H1 (cell line): ENCODE results near the gene DLX4. TPM values are rescaled to one million over a fixed set of nuclear protein-coding genes. Genes with fewer than 3 reads are reported as not detected.

ENCODE experiments used
- CTCF ChIA-PET: fragments of 300-600 bp; sonication (Branson Sonifier 250); formaldehyde crosslinking; loops from one replicate; lab custom pipeline; 2021; ENCODE audit not compliant: partially characterized antibody; lab: Charles Lee
- POLR2A ChIA-PET: fragments of 300-600 bp; sonication (Branson Sonifier 250); formaldehyde crosslinking; loops from one replicate; lab custom pipeline; 2021; ENCODE audit warnings: inconsistent platforms; ENCODE audit not compliant: partially characterized antibody; lab: Charles Lee
- DNase-seq, 2 experiments: peaks; one replicate each; pipeline versions ENCODE4 v3.0.0 to v3.0.0-alpha.2; 2010 to 2022; ENCODE audit warnings: low spot score in 2 of 2, low read depth in 1 of 2, mixed read lengths in 1 of 2
- FAIRE-seq: peaks from 2 replicates; lab custom pipeline; 2011; peaks lifted over from hg19 to GRCh38; lab: Jason Lieb, UNC
- H2AFZ ChIP-seq: 2 replicates; pipeline ENCODE4 v1.8.1; 2012; ENCODE audit warnings: low read length, inconsistent platforms
- H2AK5ac ChIP-seq: 2 replicates; pipeline ENCODE4 v1.6.1; 2013; ENCODE audit warnings: low read depth, low read length
- H2BK120ac ChIP-seq: replicated peaks from 2 replicates; pipeline ENCODE3; 2013; ENCODE audit warnings: low read depth, low read length, inconsistent platforms
- H2BK12ac ChIP-seq: 2 replicates; pipeline ENCODE4 v1.6.1; 2013; ENCODE audit warnings: low read depth, low read length
- H2BK15ac ChIP-seq: 2 replicates; pipeline ENCODE4 v1.6.1; 2013; ENCODE audit warnings: low read length
- H2BK20ac ChIP-seq: 2 replicates; pipeline ENCODE4 v1.6.1; 2013; ENCODE audit warnings: low read length
- H2BK5ac ChIP-seq: 2 replicates; pipeline ENCODE4 v1.6.1; 2013; ENCODE audit warnings: low read depth, low read length
- H3K14ac ChIP-seq: 2 replicates; pipeline ENCODE4 v1.6.1; 2013; ENCODE audit warnings: inconsistent platforms; ENCODE audit not compliant: insufficient read length
- H3K18ac ChIP-seq: 2 replicates; pipeline ENCODE4 v1.6.1; 2013; ENCODE audit warnings: low read length; ENCODE audit errors: extremely low read depth
- H3K23ac ChIP-seq: 2 replicates; pipeline ENCODE4 v1.6.1; 2013; ENCODE audit warnings: inconsistent platforms; ENCODE audit not compliant: insufficient read length
- H3K23me2 ChIP-seq: 2 replicates; pipeline ENCODE4 v1.6.1; 2013; ENCODE audit warnings: low read depth, low read length
- H3K27ac ChIP-seq: 2 replicates; pipeline ENCODE4 v1.6.1; 2011; ENCODE audit warnings: low read depth, low read length, inconsistent platforms
- H3K27me3 ChIP-seq, 4 experiments: replicated peaks in 1 of 4; 1 replicate in 1 of 4; 2 replicates in 3 of 4; pipeline versions ENCODE4 v1.6.1 to v1.8.1; 2011 to 2013; ENCODE audit warnings: low read length in 3 of 4, mild to moderate bottlenecking in 3 of 4, inconsistent platforms in 2 of 4, mixed read lengths in 2 of 4, moderate library complexity in 1 of 4; ENCODE audit not compliant: control insufficient read depth in 3 of 4, insufficient read depth in 3 of 4; ENCODE audit errors: extremely low read depth in 1 of 4
- H3K36me3 ChIP-seq, 4 experiments: 2 replicates each; pipeline versions ENCODE4 v1.6.1 to v1.8.1; 2011 to 2013; ENCODE audit warnings: mild to moderate bottlenecking in 4 of 4, low read length in 3 of 4, moderate library complexity in 2 of 4, control low read depth in 1 of 4, inconsistent platforms in 1 of 4; ENCODE audit not compliant: insufficient read depth in 4 of 4, control insufficient read depth in 2 of 4
- H3K4ac ChIP-seq: replicated peaks from 2 replicates; pipeline ENCODE3; 2013; ENCODE audit warnings: low read length, low read depth, mixed read lengths, inconsistent platforms; ENCODE audit not compliant: insufficient read length
- H3K4me1 ChIP-seq, 4 experiments: replicated peaks in 1 of 4; 1 replicate in 1 of 4; 2 replicates in 3 of 4; pipeline versions ENCODE4 v1.6.1 to v1.8.1; 2011 to 2013; ENCODE audit warnings: low read length in 3 of 4, inconsistent platforms in 2 of 4, mixed read lengths in 1 of 4; ENCODE audit not compliant: insufficient read depth in 4 of 4, control insufficient read depth in 3 of 4
- H3K4me2 ChIP-seq, 2 experiments: 2 replicates each; pipeline versions ENCODE4 v1.6.1 to v1.8.1; 2011 to 2013; ENCODE audit warnings: low read depth in 2 of 2, low read length in 2 of 2, control low read depth in 1 of 2, inconsistent platforms in 1 of 2, mild to moderate bottlenecking in 1 of 2; ENCODE audit not compliant: insufficient read depth in 1 of 2
- H3K4me3 ChIP-seq, 4 experiments: fragments of 200-600, 300-600 bp in 1 of 4; sonication (generic), shearing (Covaris generic), sonication (Bioruptor Twin) in 1 of 4; 2 replicates each; pipeline versions ENCODE4 v1.5.1 to v1.8.1; 2011 to 2016; ENCODE audit warnings: low read length in 4 of 4, low read depth in 3 of 4, control low read depth in 2 of 4, inconsistent platforms in 2 of 4, mild to moderate bottlenecking in 2 of 4, mixed read lengths in 1 of 4, moderate library complexity in 1 of 4; ENCODE audit not compliant: insufficient read depth in 2 of 4; ENCODE audit errors: extremely low read depth in 1 of 4
- H3K56ac ChIP-seq: replicated peaks from 2 replicates; pipeline ENCODE3; 2013; ENCODE audit warnings: low read depth, mild to moderate bottlenecking, mixed read lengths, low read length, inconsistent platforms; ENCODE audit not compliant: insufficient read length
- H3K79me1 ChIP-seq: 2 replicates; pipeline ENCODE4 v1.6.1; 2013; ENCODE audit warnings: low read depth, low read length, control low read depth
- H3K79me2 ChIP-seq, 2 experiments: 2 replicates each; pipeline versions ENCODE4 v1.6.1 to v1.8.1; 2012 to 2013; ENCODE audit warnings: low read length in 2 of 2, mild to moderate bottlenecking in 2 of 2, inconsistent platforms in 1 of 2; ENCODE audit not compliant: insufficient read depth in 2 of 2, control insufficient read depth in 1 of 2
- H3K9ac ChIP-seq, 4 experiments: replicated peaks in 1 of 4; 1 replicate in 1 of 4; 2 replicates in 3 of 4; pipeline versions ENCODE4 v1.6.1 to v1.8.1; 2011 to 2013; ENCODE audit warnings: low read depth in 3 of 4, low read length in 3 of 4, control low read depth in 2 of 4, mild to moderate bottlenecking in 2 of 4, moderate library complexity in 2 of 4, inconsistent platforms in 1 of 4; ENCODE audit errors: extremely low read depth in 1 of 4
- H3K9me3 ChIP-seq, 2 experiments: 2 replicates each; pipeline versions ENCODE4 v1.6.1 to v1.8.1; 2012 to 2013; ENCODE audit warnings: mild to moderate bottlenecking in 2 of 2, moderate library complexity in 2 of 2, control low read depth in 1 of 2, inconsistent platforms in 1 of 2, low read depth in 1 of 2, low read length in 1 of 2, mixed read lengths in 1 of 2; ENCODE audit not compliant: insufficient read depth in 2 of 2
- H4K20me1 ChIP-seq, 2 experiments: replicated peaks in 1 of 2; 2 replicates each; pipeline versions ENCODE3 to v1.8.1; 2011 to 2013; ENCODE audit warnings: inconsistent platforms in 2 of 2, low read length in 2 of 2, mild to moderate bottlenecking in 1 of 2; ENCODE audit not compliant: insufficient read depth in 2 of 2, control insufficient read depth in 1 of 2
- H4K5ac ChIP-seq: 2 replicates; pipeline ENCODE4 v1.6.1; 2013; ENCODE audit warnings: low read length, low read depth, mixed read lengths, inconsistent platforms; ENCODE audit not compliant: insufficient read length
- H4K8ac ChIP-seq: 2 replicates; pipeline ENCODE4 v1.8.0; 2013; ENCODE audit warnings: mild to moderate bottlenecking, moderate library complexity, low read length, inconsistent platforms; ENCODE audit not compliant: insufficient read depth; ENCODE audit errors: extremely low read depth
- H4K91ac ChIP-seq: replicated peaks from 2 replicates; pipeline ENCODE3; 2013; ENCODE audit warnings: low read length, mixed read lengths, inconsistent platforms; ENCODE audit not compliant: insufficient read length
- GABPA ChIP-seq: IDR thresholded peaks from 2 replicates; pipeline ENCODE4 v1.6.1; 2011; ENCODE audit warnings: mild to moderate bottlenecking, low read length, moderate library complexity, borderline replicate concordance; ENCODE audit not compliant: insufficient read depth
- HDAC2 ChIP-seq, 2 experiments: fragments of 300-600 bp in 1 of 2; sonication (generic) in 1 of 2; IDR thresholded peaks; 2 replicates each; pipeline ENCODE4 v1.6.1; 2011 to 2012; ENCODE audit warnings: low read depth in 2 of 2, low read length in 2 of 2, mild to moderate bottlenecking in 2 of 2, moderate library complexity in 2 of 2, borderline replicate concordance in 1 of 2, inconsistent platforms in 1 of 2
- KDM4A ChIP-seq: IDR thresholded peaks from one replicate; pipeline ENCODE4 v1.7.1; 2012; ENCODE audit warnings: low read depth, mild to moderate bottlenecking, moderate library complexity, low read length, inconsistent platforms; ENCODE audit not compliant: severe bottlenecking
- SP4 ChIP-seq: IDR thresholded peaks from 2 replicates; pipeline ENCODE4 v1.6.1; 2012; ENCODE audit warnings: low read length, inconsistent platforms
- WGBS, 2 experiments: shearing (Covaris generic) in 1 of 2; methylation state at CpG; one replicate each; pipeline versions ENCODE4 v1.1.6 to v1.1.7; 2013 to 2015; ENCODE audit warnings: low lambda C conversion rate in 2 of 2, mixed read lengths in 2 of 2, inconsistent platforms in 1 of 2, low coverage in 1 of 2, missing lambda C conversion rate in 1 of 2; ENCODE audit not compliant: insufficient replicate concordance in 2 of 2, insufficient coverage in 1 of 2, insufficient read length in 1 of 2; ENCODE audit errors: extremely low coverage in 1 of 2, missing lambda C conversion rate in 1 of 2; 5-methylcytosine and 5-hydroxymethylcytosine counted together
- polyA plus RNA-seq, 7 experiments: library from polyadenylated mRNA; depleted of rRNA in 3 of 7; stranded (reverse) in 5 of 7; unstranded in 2 of 7; fragments of >200 nt in 5 of 7; fragments of 200-250 nt in 2 of 7; gene quantifications; 1 replicate in 5 of 7; 2 replicates in 1 of 7; 4 replicates in 1 of 7; pipeline versions ENCODE4 v1.2.1 to v1.2.3, GENCODE V29; 2011 to 2013; ENCODE audit warnings: missing spikeins in 2 of 7, mixed read lengths in 2 of 7
- total RNA-seq: library from RNA; stranded (reverse); fragmentation: NEBNext Ultra II Directional; extraction: Animal tissue kit (Norgen Biotek cat#: 25700); gene quantifications from 2 replicates; pipeline ENCODE4 v1.2.1, GENCODE V29; 2021

The DLX4 gene
- total and polyA plus RNA-seq, 2 of the 8 experiments (the other 6 are each of a cell fraction or from before 2014, with no cell fraction given): 0.67 to 0.80 TPM

DNA sequence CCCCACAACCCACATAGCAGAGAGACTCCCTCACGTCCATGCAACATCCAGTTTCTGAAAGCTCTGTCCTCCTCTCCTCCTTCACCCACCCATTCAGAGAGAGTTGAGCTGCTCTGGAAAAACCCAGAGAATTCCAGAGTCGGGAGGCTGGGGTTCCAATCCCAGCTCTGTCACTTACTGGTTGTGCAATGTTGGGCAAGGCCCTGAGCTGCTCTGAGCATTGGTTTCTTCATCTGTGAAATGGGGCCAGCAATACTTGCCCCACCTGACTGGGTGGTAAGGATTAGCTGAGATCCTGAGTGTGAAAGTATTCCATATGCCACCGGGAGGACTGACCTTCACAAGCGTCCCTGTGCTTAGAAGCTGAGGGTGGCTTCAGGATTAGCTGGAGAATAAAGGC is 12.2 kb upstream of the DLX4 start:
- Histone ChIP-seq H2AK5ac (no peak overlapping the region), H3K4me1 (no peaks in the 10 kb centered on the region; a peak in 1 of 7 replicates), H3K23ac (no peak overlapping the region), H2BK15ac (0 out of 2 replicates have a peak overlapping the region, but pooled peaks have one; percentile 6), H4K20me1 (peaks cover 0 to 2% of the 10 kb centered on the region in 2 experiments), H2BK5ac (no peak overlapping the region), H3K18ac (no peak overlapping the region), H3K23me2 (0 out of 2 replicates have a peak, but pooled peaks cover 3% of the 10 kb centered on the region), H3K4me3 (no peak overlapping the region), H3K79me1 (no peaks in the 10 kb centered on the region), H2BK120ac (no peak overlapping the region), H2BK12ac (0 out of 2 replicates have a peak overlapping the region, but pooled peaks have one; percentile 2), H4K8ac (no peak overlapping the region), H3K56ac (no peak overlapping the region), H3K4ac (no peak overlapping the region), H3K4me2 (no peak overlapping the region), H3K14ac (no peak overlapping the region), H3K9me3 (no peaks in the 10 kb centered on the region), H3K27ac (no peak overlapping the region), H3K36me3 (no peaks in the 10 kb centered on the region), H4K91ac (no peak overlapping the region), H2BK20ac (no peak overlapping the region), H3K9ac (no peak overlapping the region), H3K79me2 (no peaks in the 10 kb centered on the region), H2AFZ (no peak overlapping the region), H4K5ac (no peak overlapping the region), H3K27me3 (peaks cover 0 to 12% (median 8%) of the 10 kb centered on the region in 4 experiments; a peak in 4 of 7 replicates)
- DNase-seq: no peak
- no peak for FAIRE-seq
- CTCF ChIA-PET: interaction anchor here (0.5 to 16.9 kb wide), 22 partner anchors 9 to 394 kb away, joined by 3 to 275 read pairs (median 4); partner anchors contain the start of gene DLX3
- WGBS, 2 experiments: 68% methylated on average over 4 of the region's 4 CpGs; no CpG with 5 or more reads in 1 of the 2 experiments
- POLR2A ChIA-PET: interaction anchor here (0.9 kb wide), 1 partner anchor 91 kb away, joined by 3 read pairs; no protein-coding TSS in a partner anchor
- no peak for TF ChIP-seq HDAC2 (IDR thresholded peaks at IDR 0.05; ENCODE audit: borderline replicate concordance in 1 of 2, low read depth in 2 of 2, low read length in 2 of 2)
- TF ChIP-seq KDM4A: no peak
- TF ChIP-seq SP4: no peak
- no peak for TF ChIP-seq GABPA
